ENCODE data around the gene DRAXIN.

Gene DRAXIN

GRCh38 chr1:11765661-11766428, 74.3 kb downstream of the DRAXIN start:
- Histone ChIP-seq H3K9me3 (ENCODE audit: low read length) (no peaks in the 10 kb centered on the region), H3K9me2 (ENCODE audit: low read depth, low read length) (no peaks in the 10 kb centered on the region), H3K4me1 (ENCODE audit: insufficient read depth, low read length, severe bottlenecking) (no peaks in the 10 kb centered on the region), H3K27me3 (ENCODE audit: insufficient read depth, low read length) (0 out of 2 replicates have a peak, but pooled peaks cover 7% of the 10 kb centered on the region), H3K27ac (ENCODE audit: low read depth, low read length, poor library complexity, severe bottlenecking) (no peak overlapping the region), H3K9ac (ENCODE audit: low read length) (no peak overlapping the region), H3K4me3 (ENCODE audit: low read depth, low read length, poor library complexity, severe bottlenecking) (no peak overlapping the region), H3F3A (ENCODE audit: insufficient read depth, low read length) (no peaks in the 10 kb centered on the region), H3K36me3 (ENCODE audit: insufficient read depth, low read length) (no peaks in the 10 kb centered on the region), H3K79me2 (ENCODE audit: insufficient read depth, low read length) (no peaks in the 10 kb centered on the region), H3K4me2 (ENCODE audit: low read length) (no peak overlapping the region), H2AFZ (ENCODE audit: low read length) (no peak overlapping the region), H4K20me1 (ENCODE audit: insufficient read depth, low read length) (no peaks in the 10 kb centered on the region)
- TF ChIP-seq CTCF (IDR thresholded peaks at IDR 0.05; ENCODE audit: low read length), result no peak
- no peak for TF ChIP-seq EZH2 (IDR thresholded peaks at IDR 0.05; ENCODE audit: borderline replicate concordance, low read length)

GRCh38 chr1:11766429-11766776, 74.9 kb downstream of the DRAXIN start:
- Histone ChIP-seq H3K27ac (ENCODE audit: low read depth, low read length, poor library complexity, severe bottlenecking) (no peak overlapping the region), H3K4me1 (ENCODE audit: insufficient read depth, low read length, severe bottlenecking) (no peaks in the 10 kb centered on the region), H3K9me2 (ENCODE audit: low read depth, low read length) (no peaks in the 10 kb centered on the region), H3K4me2 (ENCODE audit: low read length) (no peak overlapping the region), H4K20me1 (ENCODE audit: insufficient read depth, low read length) (no peaks in the 10 kb centered on the region), H3K36me3 (ENCODE audit: insufficient read depth, low read length) (no peaks in the 10 kb centered on the region), H2AFZ (ENCODE audit: low read length) (no peak overlapping the region), H3K79me2 (ENCODE audit: insufficient read depth, low read length) (no peaks in the 10 kb centered on the region), H3K4me3 (ENCODE audit: low read depth, low read length, poor library complexity, severe bottlenecking) (no peak overlapping the region), H3F3A (ENCODE audit: insufficient read depth, low read length) (no peaks in the 10 kb centered on the region), H3K9me3 (ENCODE audit: low read length) (no peaks in the 10 kb centered on the region), H3K27me3 (ENCODE audit: insufficient read depth, low read length) (0 out of 2 replicates have a peak, but pooled peaks cover 4% of the 10 kb centered on the region), H3K9ac (ENCODE audit: low read length) (no peak overlapping the region)
- TF ChIP-seq CTCF (IDR thresholded peaks at IDR 0.05; ENCODE audit: low read length), result no peak
- no peak for TF ChIP-seq EZH2 (IDR thresholded peaks at IDR 0.05; ENCODE audit: borderline replicate concordance, low read length)

- TF ChIP-seq EZH2 (IDR thresholded peaks at IDR 0.05; ENCODE audit: borderline replicate concordance, low read length) (no peak), CTCF (IDR thresholded peaks at IDR 0.05; ENCODE audit: low read length) (no peak)
- no peaks in the 10 kb centered on the region for H3K27me3 ChIP-seq (ENCODE audit: insufficient read depth, low read length)
- no peaks in the 10 kb centered on the region for H4K20me1 ChIP-seq (ENCODE audit: insufficient read depth, low read length)
- no peak overlapping the region for H2AFZ ChIP-seq (ENCODE audit: low read length)
- no peak overlapping the region for H3K27ac ChIP-seq (ENCODE audit: low read depth, low read length, poor library complexity, severe bottlenecking)
- no peaks in the 10 kb centered on the region for H3K79me2 ChIP-seq (ENCODE audit: insufficient read depth, low read length)
- no peaks in the 10 kb centered on the region for H3K36me3 ChIP-seq (ENCODE audit: insufficient read depth, low read length)
- H3F3A ChIP-seq (ENCODE audit: insufficient read depth, low read length), result no peaks in the 10 kb centered on the region
- H3K9me3 ChIP-seq (ENCODE audit: low read length), result no peaks in the 10 kb centered on the region
- H3K9me2 ChIP-seq (ENCODE audit: low read depth, low read length), result no peaks in the 10 kb centered on the region
- H3K4me2 ChIP-seq (ENCODE audit: low read length), result no peak overlapping the region
- H3K4me1 ChIP-seq (ENCODE audit: insufficient read depth, low read length, severe bottlenecking), result peaks cover 5% of the 10 kb centered on the region
- no peak overlapping the region for H3K9ac ChIP-seq (ENCODE audit: low read length)
- H3K4me3 ChIP-seq (ENCODE audit: low read depth, low read length, poor library complexity, severe bottlenecking), result no peak overlapping the region
Observed at GRCh38 chr1:11767922-11768704, 76.6 kb downstream of the DRAXIN start.
